ENCODE measurements around the gene CISTR.
"Not testable (repeated sequence)": the region's sequence is repeated elsewhere in the genome, so short reads cannot be mapped to it uniquely, and the experiment has no call there.

CISTR gene

DNA sequence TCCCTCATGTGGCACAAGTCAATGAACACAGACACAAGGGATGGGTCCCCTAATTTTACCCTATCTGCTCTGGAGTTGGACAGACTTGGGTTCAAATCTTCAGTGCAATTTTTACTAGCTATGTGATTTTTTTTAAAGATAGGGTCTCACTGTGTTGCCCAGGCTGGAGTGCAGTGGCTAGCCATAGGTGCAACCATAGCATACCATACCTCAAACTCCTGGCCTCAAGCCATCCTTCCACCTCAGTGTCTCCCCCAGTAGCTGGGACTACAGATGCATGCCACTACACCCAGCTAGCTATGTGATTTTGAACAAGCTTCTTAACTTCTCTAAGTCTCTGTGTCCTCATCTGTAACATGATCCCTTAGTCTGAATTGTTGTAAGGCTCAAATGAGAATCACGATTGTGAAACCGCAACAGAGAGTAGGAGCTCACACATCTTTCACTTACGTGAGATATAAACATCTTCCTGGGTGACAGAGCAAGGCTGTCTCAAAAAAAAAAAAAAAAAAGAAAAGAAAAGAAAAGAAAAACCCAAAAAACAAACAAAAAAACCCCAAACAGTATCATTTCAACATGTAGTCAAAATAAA, 29.2 kb downstream of the CISTR start:
- Histone ChIP-seq H3K27me3 (ENCODE audit: insufficient read depth, poor library complexity, severe bottlenecking) (no peaks in the 10 kb centered on the region), H3K4me3 (replicated peaks; ENCODE audit: insufficient read depth, low read length) (no peak overlapping the region), H3K27ac (replicated peaks) (no peak overlapping the region)
- DNase-seq (ENCODE audit: low read depth in 1 of 2, low spot score in 1 of 2) = no peak
- no peak for TF ChIP-seq SPI1 (IDR thresholded peaks at IDR 0.05; ENCODE audit: borderline replicate concordance, low read depth)
- TF ChIP-seq, protein P1, sequence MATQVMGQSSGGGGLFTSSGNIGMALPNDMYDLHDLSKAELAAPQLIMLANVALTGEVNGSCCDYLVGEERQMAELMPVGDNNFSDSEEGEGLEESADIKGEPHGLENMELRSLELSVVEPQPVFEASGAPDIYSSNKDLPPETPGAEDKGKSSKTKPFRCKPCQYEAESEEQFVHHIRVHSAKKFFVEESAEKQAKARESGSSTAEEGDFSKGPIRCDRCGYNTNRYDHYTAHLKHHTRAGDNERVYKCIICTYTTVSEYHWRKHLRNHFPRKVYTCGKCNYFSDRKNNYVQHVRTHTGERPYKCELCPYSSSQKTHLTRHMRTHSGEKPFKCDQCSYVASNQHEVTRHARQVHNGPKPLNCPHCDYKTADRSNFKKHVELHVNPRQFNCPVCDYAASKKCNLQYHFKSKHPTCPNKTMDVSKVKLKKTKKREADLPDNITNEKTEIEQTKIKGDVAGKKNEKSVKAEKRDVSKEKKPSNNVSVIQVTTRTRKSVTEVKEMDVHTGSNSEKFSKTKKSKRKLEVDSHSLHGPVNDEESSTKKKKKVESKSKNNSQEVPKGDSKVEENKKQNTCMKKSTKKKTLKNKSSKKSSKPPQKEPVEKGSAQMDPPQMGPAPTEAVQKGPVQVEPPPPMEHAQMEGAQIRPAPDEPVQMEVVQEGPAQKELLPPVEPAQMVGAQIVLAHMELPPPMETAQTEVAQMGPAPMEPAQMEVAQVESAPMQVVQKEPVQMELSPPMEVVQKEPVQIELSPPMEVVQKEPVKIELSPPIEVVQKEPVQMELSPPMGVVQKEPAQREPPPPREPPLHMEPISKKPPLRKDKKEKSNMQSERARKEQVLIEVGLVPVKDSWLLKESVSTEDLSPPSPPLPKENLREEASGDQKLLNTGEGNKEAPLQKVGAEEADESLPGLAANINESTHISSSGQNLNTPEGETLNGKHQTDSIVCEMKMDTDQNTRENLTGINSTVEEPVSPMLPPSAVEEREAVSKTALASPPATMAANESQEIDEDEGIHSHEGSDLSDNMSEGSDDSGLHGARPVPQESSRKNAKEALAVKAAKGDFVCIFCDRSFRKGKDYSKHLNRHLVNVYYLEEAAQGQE (IDR thresholded peaks at IDR 0.05; ENCODE audit: insufficient replicate concordance, low read depth) = no peak
- no peak for TF ChIP-seq POLR2AphosphoS5 (IDR thresholded peaks at IDR 0.05; ENCODE audit: low read depth)
- TF ChIP-seq, protein P2, sequence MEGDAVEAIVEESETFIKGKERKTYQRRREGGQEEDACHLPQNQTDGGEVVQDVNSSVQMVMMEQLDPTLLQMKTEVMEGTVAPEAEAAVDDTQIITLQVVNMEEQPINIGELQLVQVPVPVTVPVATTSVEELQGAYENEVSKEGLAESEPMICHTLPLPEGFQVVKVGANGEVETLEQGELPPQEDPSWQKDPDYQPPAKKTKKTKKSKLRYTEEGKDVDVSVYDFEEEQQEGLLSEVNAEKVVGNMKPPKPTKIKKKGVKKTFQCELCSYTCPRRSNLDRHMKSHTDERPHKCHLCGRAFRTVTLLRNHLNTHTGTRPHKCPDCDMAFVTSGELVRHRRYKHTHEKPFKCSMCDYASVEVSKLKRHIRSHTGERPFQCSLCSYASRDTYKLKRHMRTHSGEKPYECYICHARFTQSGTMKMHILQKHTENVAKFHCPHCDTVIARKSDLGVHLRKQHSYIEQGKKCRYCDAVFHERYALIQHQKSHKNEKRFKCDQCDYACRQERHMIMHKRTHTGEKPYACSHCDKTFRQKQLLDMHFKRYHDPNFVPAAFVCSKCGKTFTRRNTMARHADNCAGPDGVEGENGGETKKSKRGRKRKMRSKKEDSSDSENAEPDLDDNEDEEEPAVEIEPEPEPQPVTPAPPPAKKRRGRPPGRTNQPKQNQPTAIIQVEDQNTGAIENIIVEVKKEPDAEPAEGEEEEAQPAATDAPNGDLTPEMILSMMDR (IDR thresholded peaks at IDR 0.05; ENCODE audit: insufficient read depth, low read length) = no peak
- TF ChIP-seq GABPA (IDR thresholded peaks at IDR 0.05; ENCODE audit: low read depth) = no peak

DNA sequence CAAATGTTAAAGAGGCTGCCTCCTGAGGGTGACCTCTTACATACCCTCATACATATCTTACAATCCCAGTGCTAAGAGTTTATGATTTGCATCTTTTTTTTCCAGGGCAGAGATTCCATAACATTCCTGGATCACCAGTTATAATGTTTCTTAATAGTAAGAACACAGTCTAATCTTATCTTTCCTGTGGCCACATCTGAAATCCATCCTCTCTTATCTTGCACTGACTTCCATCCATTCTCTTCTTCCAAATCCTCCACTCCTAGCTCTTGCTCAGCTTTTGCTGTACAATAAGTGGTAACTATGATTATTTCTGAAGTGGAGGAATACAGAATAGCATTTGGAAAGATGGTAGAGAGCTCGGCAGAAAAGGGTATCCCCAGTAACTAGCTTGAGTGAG, 30.8 kb downstream of the CISTR start:
- no peaks in the 10 kb centered on the region for H3K27me3 ChIP-seq (ENCODE audit: insufficient read depth, poor library complexity, severe bottlenecking)
- DNase-seq (ENCODE audit: low read depth in 1 of 2, low spot score in 1 of 2) = no peak
- H3K27ac ChIP-seq (replicated peaks) = no peak overlapping the region
- no peak overlapping the region for H3K4me3 ChIP-seq (replicated peaks; ENCODE audit: insufficient read depth, low read length)
- TF ChIP-seq POLR2AphosphoS5 (IDR thresholded peaks at IDR 0.05; ENCODE audit: low read depth) (no peak), GABPA (IDR thresholded peaks at IDR 0.05; ENCODE audit: low read depth) (no peak), SPI1 (IDR thresholded peaks at IDR 0.05; ENCODE audit: borderline replicate concordance, low read depth) (no peak)
- TF ChIP-seq, protein P2 (IDR thresholded peaks at IDR 0.05; ENCODE audit: insufficient read depth, low read length) = no peak
- TF ChIP-seq, protein P1 (IDR thresholded peaks at IDR 0.05; ENCODE audit: insufficient replicate concordance, low read depth) = no peak

DNA sequence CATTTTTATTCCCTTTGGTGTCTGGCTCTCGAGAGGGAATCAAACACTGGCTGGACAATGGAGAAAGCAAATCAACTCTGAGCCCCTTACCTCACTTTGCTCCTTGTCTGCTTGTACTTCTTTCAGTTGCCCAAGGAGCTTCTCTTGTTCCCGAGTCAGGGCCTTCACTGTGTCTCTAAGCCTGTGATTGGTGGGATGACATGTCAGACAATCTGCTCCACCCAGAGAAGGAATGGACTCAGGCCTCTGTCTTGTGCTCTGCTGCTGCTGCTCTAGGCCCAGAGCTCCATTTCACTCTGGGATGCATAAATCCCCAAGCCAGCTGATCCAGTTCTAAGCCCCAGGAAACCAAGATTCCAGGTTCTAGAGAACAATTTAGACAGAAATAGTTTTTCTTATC, 32.1 kb downstream of the CISTR start:
- no peaks in the 10 kb centered on the region for H3K27me3 ChIP-seq (ENCODE audit: insufficient read depth, poor library complexity, severe bottlenecking)
- no peak overlapping the region for H3K27ac ChIP-seq (replicated peaks)
- H3K4me3 ChIP-seq (replicated peaks; ENCODE audit: insufficient read depth, low read length) = no peak overlapping the region
- TF ChIP-seq, protein P1 (IDR thresholded peaks at IDR 0.05; ENCODE audit: insufficient replicate concordance, low read depth) = no peak
- TF ChIP-seq GABPA (IDR thresholded peaks at IDR 0.05; ENCODE audit: low read depth) = no peak
- TF ChIP-seq, protein P2 (IDR thresholded peaks at IDR 0.05; ENCODE audit: insufficient read depth, low read length) = no peak
- no peak for TF ChIP-seq POLR2AphosphoS5 (IDR thresholded peaks at IDR 0.05; ENCODE audit: low read depth)
- no peak for TF ChIP-seq SPI1 (IDR thresholded peaks at IDR 0.05; ENCODE audit: borderline replicate concordance, low read depth)
- DNase-seq (ENCODE audit: low read depth in 1 of 2, low spot score in 1 of 2) = no peak

DNA sequence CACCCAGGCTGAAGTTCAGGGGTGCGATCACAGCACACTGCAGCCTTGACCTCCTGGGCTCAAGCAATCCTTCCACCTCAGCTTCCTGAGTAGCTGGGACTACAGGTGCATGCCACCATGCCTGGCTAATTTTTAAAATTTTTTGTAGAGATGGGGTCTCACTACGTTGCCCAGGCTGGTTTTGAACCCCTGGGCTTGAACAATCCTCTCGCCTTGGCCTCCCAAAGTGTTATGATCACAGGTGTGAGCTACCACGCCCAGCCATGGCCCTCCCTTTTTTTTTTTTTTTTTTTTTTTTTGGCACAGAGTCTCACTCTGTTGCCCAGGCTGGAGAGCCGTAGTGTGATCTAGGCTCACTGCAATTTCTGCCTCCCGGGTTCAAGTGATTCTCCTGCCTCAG, 33.2 kb downstream of the CISTR start:
- H3K27ac ChIP-seq (replicated peaks); H3K4me3 ChIP-seq (replicated peaks; ENCODE audit: insufficient read depth, low read length); H3K27me3 ChIP-seq (ENCODE audit: insufficient read depth, poor library complexity, severe bottlenecking); DNase-seq (ENCODE audit: low read depth in 1 of 2, low spot score in 1 of 2): not testable (repeated sequence)

Data from HL-60 (cell line).